Transverse colon (tissue), 4 donors: Measurements from ENCODE around the gene KIFAP3. TPM values are rescaled to one million over a fixed set of nuclear protein-coding genes. Genes with fewer than 3 reads are reported as not detected.

Experiments used
- DNase-seq: peaks from one replicate; pipeline ENCODE4 v3.0.0-alpha.2; 2019
- H3K27ac ChIP-seq, 4 donors: fragments of 200-600 bp; sonication (generic); 2 replicates each; pipeline ENCODE4 v1.5.1; 2016 to 2018; ENCODE audit warnings: inconsistent platforms in 4 of 4
- H3K27me3 ChIP-seq: fragments of 200-600 bp; sonication (generic); 2 replicates; pipeline ENCODE4 v1.5.1; 2017; ENCODE audit warnings: inconsistent platforms
- H3K36me3 ChIP-seq, 4 donors: fragments of 200-600 bp; sonication (generic); 2 replicates each; pipeline ENCODE4 v1.5.1; 2017 to 2019; ENCODE audit warnings: inconsistent platforms in 4 of 4
- H3K4me1 ChIP-seq, 4 donors: fragments of 200-600 bp; sonication (generic); 2 replicates each; pipeline ENCODE4 v1.5.1; 2017 to 2020; ENCODE audit warnings: inconsistent platforms in 4 of 4
- H3K4me3 ChIP-seq, 4 donors: fragments of 200-600 bp; sonication (generic); 1 replicate in 1 of 4; 2 replicates in 3 of 4; pipeline versions ENCODE4 v1.5.1 to v1.6.1; 2017 to 2019; ENCODE audit warnings: inconsistent platforms in 4 of 4
- H3K9me3 ChIP-seq, 2 donors: fragments of 200-600 bp; sonication (generic); 2 replicates each; pipeline ENCODE4 v1.5.1; 2017 to 2019; ENCODE audit warnings: inconsistent platforms in 2 of 2
- EP300 ChIP-seq: sonication (generic); formaldehyde crosslinking; IDR thresholded peaks from one replicate; pipeline ENCODE4 v1.6.1; 2017; ENCODE audit warnings: antibody characterized with exemption, low read depth
- POLR2A ChIP-seq: fragments of 450-650 bp; IDR thresholded peaks from one replicate; pipeline ENCODE4 v1.6.1; 2016; ENCODE audit warnings: antibody characterized with exemption, mild to moderate bottlenecking, moderate library complexity
- POLR2AphosphoS5 ChIP-seq, 3 donors: sonication (generic); formaldehyde crosslinking; IDR thresholded peaks; one replicate each; pipeline ENCODE4 v1.6.1; 2016; ENCODE audit warnings: antibody characterized with exemption in 3 of 3
- WGBS, 2 donors: methylation state at CpG; one replicate each; pipeline ENCODE4 v1.1.5; 2018; ENCODE audit warnings: low coverage in 1 of 2; 5-methylcytosine and 5-hydroxymethylcytosine counted together
- in situ Hi-C, 4 donors: fragments of 200-750 bp; cut with MboI; loops; one replicate each; pipeline versions ENCODE4 v1.15.0 to v1.15.1; 2017; ENCODE audit warnings: low sequenced_read_pairs in 3 of 4, low pct_ligation_motif_present in 1 of 4, low pct_unique_long_range_greater_than_20kb in 1 of 4
- intact Hi-C: fragments of 100-400 bp; cut with DNase I; formaldehyde crosslinking; loops from one replicate; pipeline ENCODE4 v1.15.1; 2023; ENCODE audit warnings: low total_unique reads
- total RNA-seq, 4 donors: library from RNA; depleted of rRNA; stranded (reverse); fragments of >200 nt; gene quantifications; one replicate each; pipeline ENCODE4 v1.1.0, GENCODE V29; 2016
- TF ChIP-seq, protein P1 (sequence below), 5 experiments: fragments of 200-600 bp in 3 of 5; fragments of 450-650 bp in 2 of 5; sonication (generic) in 3 of 5; IDR thresholded peaks; 1 replicate in 2 of 5; 2 replicates in 3 of 5; pipeline ENCODE4 v1.5.1; 2016 to 2017; ENCODE audit warnings: antibody characterized with exemption in 5 of 5, inconsistent platforms in 3 of 5, mild to moderate bottlenecking in 2 of 5, moderate library complexity in 1 of 5

KIFAP3 gene
- total RNA-seq, 4 donors from 2014 or later = 21.7 to 58.9 (median 27.1) TPM

DNA sequence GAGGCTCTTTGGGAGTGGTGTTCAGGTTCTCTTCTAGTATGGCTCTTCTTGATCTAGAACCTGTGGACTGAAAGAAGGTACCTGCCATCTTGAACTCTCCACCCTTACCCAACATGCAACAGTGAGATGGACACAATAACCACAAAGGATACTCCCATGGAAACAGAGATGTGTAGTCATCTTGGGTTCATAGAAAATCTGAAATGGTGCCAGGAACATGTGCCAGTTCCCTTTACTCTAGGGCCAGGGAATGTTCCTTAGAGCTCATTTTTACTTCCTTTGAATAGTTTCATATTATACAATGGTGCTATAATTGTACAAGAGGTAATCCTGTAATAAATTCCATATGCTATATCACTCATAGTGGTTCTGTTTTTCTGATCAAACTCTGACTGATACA, 167.6 kb downstream of the KIFAP3 start:
- no peak overlapping the region for H3K4me3 ChIP-seq
- TF ChIP-seq EP300 (no peak), POLR2AphosphoS5 (IDR thresholded peaks at IDR 0.05) (no peak), POLR2A (no peak)
- TF ChIP-seq, protein P1, sequence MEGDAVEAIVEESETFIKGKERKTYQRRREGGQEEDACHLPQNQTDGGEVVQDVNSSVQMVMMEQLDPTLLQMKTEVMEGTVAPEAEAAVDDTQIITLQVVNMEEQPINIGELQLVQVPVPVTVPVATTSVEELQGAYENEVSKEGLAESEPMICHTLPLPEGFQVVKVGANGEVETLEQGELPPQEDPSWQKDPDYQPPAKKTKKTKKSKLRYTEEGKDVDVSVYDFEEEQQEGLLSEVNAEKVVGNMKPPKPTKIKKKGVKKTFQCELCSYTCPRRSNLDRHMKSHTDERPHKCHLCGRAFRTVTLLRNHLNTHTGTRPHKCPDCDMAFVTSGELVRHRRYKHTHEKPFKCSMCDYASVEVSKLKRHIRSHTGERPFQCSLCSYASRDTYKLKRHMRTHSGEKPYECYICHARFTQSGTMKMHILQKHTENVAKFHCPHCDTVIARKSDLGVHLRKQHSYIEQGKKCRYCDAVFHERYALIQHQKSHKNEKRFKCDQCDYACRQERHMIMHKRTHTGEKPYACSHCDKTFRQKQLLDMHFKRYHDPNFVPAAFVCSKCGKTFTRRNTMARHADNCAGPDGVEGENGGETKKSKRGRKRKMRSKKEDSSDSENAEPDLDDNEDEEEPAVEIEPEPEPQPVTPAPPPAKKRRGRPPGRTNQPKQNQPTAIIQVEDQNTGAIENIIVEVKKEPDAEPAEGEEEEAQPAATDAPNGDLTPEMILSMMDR (IDR thresholded peaks at IDR 0.05) = no peak
- peaks cover 0 to 8% (median 4%) of the 10 kb centered on the region in 4 donors for H3K4me1 ChIP-seq
- intact Hi-C loops = no loop called here
- no peaks in the 10 kb centered on the region for H3K9me3 ChIP-seq
- no peaks in the 10 kb centered on the region for H3K27me3 ChIP-seq
- H3K36me3 ChIP-seq = no peaks in the 10 kb centered on the region
- no peak overlapping the region for H3K27ac ChIP-seq
- in situ Hi-C loops = loop anchor here in 2 of 4 donors (25.0 kb wide), 2 partner anchors 630 to 980 kb away; partner anchors contain the start of gene GORAB (in 1 of the 2)
- no peak for DNase-seq

DNA sequence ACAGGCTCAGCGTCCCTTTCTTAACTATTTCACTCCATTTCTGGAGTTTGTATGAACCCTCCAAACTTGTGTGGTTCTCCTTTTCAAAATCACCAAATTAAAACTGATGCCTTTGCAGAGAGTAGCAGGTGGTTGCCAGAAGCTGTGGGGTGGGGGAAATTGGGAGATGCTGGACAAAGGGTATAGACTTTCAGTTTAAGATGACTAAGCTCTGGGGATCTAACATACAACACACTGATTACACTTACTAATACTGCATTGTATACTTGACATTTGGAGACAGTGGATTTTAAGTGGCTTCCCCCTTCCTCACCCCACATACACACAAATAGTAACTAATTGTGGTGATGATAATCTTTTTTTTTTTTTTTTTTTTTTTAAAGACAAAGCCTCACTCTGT, 169.7 kb downstream of the KIFAP3 start:
- no peaks in the 10 kb centered on the region for H3K9me3 ChIP-seq
- H3K27me3 ChIP-seq = no peaks in the 10 kb centered on the region
- intact Hi-C loops = no loop called here
- in situ Hi-C loops = loop anchor here in 2 of 4 donors (25.0 kb wide), 2 partner anchors 632 to 982 kb away; partner anchors contain the start of gene GORAB (in 1 of the 2)
- no peak overlapping the region for H3K27ac ChIP-seq
- DNase-seq = no peak
- H3K36me3 ChIP-seq = no peaks in the 10 kb centered on the region
- no peak overlapping the region for H3K4me3 ChIP-seq
- TF ChIP-seq, protein P1 (IDR thresholded peaks at IDR 0.05) = no peak
- TF ChIP-seq POLR2A (no peak), EP300 (no peak), POLR2AphosphoS5 (IDR thresholded peaks at IDR 0.05) (no peak)
- H3K4me1 ChIP-seq = peaks cover 0 to 23% (median 10%) of the 10 kb centered on the region in 4 donors
- WGBS, 2 donors = 92 to 95% methylated on average over 1 of the region's 1 CpG

DNA sequence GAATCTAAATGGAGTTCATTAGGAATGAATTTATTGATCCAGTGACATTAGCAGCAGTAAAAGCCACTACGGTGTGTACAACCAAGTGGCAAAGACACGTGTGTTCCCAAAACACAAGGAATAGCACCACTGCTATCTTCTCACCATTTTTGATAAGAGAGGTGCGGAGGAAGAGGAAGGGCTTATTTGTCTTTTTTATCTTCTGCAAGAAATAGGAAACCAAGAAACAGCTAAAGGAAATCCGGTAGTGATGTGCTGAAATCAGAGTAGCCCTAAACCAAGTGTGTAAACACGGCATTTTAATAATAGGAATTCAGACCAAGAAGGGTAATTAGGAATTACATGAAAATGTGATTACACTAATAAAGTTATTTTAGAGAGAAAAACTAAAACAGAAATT, 171.7 kb downstream of the KIFAP3 start:
- intact Hi-C loops (no loop called here), in situ Hi-C loops (loop anchor here in 2 of 4 donors (25.0 kb wide), 2 partner anchors 635 to 985 kb away; partner anchors contain the start of gene GORAB (in 1 of the 2))
- no peaks in the 10 kb centered on the region for H3K27me3 ChIP-seq
- peaks cover 0 to 23% (median 10%) of the 10 kb centered on the region in 4 donors for H3K4me1 ChIP-seq
- H3K4me3 ChIP-seq = no peak overlapping the region
- H3K27ac ChIP-seq = no peak overlapping the region
- 69 to 71% methylated on average over 5 of the region's 5 CpGs for WGBS, 2 donors
- TF ChIP-seq, protein P1 (IDR thresholded peaks at IDR 0.05) = no peak
- TF ChIP-seq POLR2A = no peak
- TF ChIP-seq POLR2AphosphoS5 (IDR thresholded peaks at IDR 0.05) = no peak
- no peak for TF ChIP-seq EP300
- no peaks in the 10 kb centered on the region for H3K36me3 ChIP-seq
- no peak for DNase-seq
- H3K9me3 ChIP-seq = no peaks in the 10 kb centered on the region

DNA sequence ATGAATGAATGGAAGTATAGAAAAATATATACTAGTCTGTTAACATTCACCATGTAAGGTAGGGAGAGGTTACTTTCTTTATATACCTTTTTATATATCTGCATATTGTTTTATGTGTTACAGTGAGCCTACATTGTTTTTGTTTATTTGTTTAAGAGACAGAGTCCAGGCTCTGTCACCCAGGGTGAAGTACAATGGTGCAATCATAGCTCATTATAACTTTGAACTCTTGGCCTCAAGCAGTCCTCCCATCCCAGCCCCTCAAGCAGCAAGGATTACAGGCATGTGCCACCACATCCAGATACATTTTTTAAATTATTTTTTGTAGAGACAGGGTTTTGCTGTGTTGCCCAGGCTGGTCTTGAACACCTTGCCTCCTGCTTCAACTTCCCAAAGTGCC, 173.4 kb downstream of the KIFAP3 start:
- H3K4me1 ChIP-seq = peaks cover 0 to 23% (median 10%) of the 10 kb centered on the region in 4 donors
- H3K27me3 ChIP-seq = no peaks in the 10 kb centered on the region
- no peak for DNase-seq
- peak overlapping the region in 1 of 4 donors; percentile 38 for H3K27ac ChIP-seq
- intact Hi-C loops = no loop called here
- TF ChIP-seq, protein P1 (IDR thresholded peaks at IDR 0.05) = no peak
- TF ChIP-seq EP300 (no peak), POLR2A (no peak), POLR2AphosphoS5 (IDR thresholded peaks at IDR 0.05) (no peak)
- H3K36me3 ChIP-seq = no peaks in the 10 kb centered on the region
- no peak overlapping the region for H3K4me3 ChIP-seq
- no peaks in the 10 kb centered on the region for H3K9me3 ChIP-seq
- in situ Hi-C loops = loop anchor here in 2 of 4 donors (25.0 kb wide), 2 partner anchors 636 to 986 kb away; partner anchors contain the start of gene GORAB (in 1 of the 2)
